IPS-11a (cell line): ENCODE measurements around the gene MSTO1.
"Not testable (repeated sequence)": the region's sequence is repeated elsewhere in the genome, so short reads cannot be mapped to it uniquely, and the experiment has no call there.

Experiments used
- H3K4me3 ChIP-seq: one replicate; pipeline ENCODE4 v1.5.1; 2013; ENCODE audit warnings: low read depth, low read length, control low read depth

Gene MSTO1

DNA sequence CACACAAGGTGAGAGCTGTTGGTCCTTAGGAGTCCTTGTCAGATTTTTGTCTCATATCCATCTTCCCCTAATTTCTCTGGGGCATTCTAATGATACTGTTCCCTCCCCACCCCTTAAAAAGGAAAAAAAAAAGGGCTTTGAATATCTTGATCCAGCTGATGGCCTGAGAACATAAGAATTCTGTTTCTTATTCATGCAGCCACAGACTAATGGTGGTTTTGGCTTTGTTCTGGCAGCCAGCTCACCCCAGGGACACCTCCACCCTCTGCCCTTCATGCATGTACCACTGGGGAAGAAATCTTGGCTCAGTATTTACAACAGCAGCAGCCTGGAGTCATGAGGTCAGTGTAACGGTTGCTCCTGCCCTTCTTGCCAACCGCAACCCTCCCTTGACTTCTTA lies 3.2 kb downstream of the MSTO1 start:
- H3K4me3 ChIP-seq, result not testable (repeated sequence)

GRCh38 chr1:155622191-155622590 lies 12.2 kb downstream of the MSTO1 start:
- H3K4me3 ChIP-seq, result no peak overlapping the region

DNA sequence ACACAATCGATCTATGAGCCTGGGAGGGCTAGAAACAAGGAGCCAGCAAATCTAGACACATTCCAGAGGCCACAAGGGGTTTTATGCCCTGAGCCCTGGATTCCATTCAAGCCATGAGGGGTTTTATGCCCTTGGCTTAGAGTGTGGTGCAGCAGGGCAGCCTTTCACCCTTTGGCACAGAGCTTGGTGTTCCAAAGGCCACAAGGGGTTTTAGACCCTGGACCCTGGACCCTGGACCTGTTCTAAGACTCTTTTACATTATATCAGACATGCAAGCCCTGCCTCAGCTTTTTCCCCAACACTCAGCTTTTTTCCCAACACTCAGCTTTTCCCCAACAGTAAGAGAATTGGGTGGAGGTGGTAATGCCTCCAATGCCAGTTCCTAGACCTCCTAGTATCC lies 13.3 kb downstream of the MSTO1 start:
- H3K4me3 ChIP-seq, result no peak overlapping the region

DNA sequence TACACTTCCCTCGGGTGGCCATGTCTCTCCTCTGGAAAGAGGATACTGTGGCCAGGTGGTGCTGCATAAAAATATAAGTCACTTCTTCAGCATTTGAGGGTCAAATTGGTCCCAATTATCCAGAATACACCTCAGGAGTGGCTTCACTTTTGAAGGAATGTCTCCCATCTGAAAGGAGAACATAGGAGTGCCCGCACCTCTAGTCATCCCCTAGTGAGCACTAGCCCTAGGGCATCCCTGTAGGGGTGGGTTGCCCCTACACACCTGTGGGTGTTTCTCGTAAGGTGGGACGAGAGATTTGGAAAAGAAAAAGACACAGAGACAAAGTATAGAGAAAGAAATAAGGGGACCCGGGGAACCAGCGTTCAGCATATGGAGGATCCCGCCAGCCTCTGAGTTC lies 16.4 kb downstream of the MSTO1 start:
- H3K4me3 ChIP-seq, result not testable (repeated sequence)

- H3K4me3 ChIP-seq, result no peak overlapping the region
Observed at GRCh38 chr1:155636397-155637153, 26.6 kb downstream of the MSTO1 start.

- no peak overlapping the region for H3K4me3 ChIP-seq
Observed at GRCh38 chr1:155640367-155640766, 30.3 kb downstream of the MSTO1 start.

- H3K4me3 ChIP-seq, result not testable (repeated sequence)
Observed at GRCh38 chr1:155642559-155643180, 32.7 kb downstream of the MSTO1 start.

- H3K4me3 ChIP-seq, result no peak overlapping the region
Observed at GRCh38 chr1:155643230-155643629, 33.2 kb downstream of the MSTO1 start.

GRCh38 chr1:155645034-155645598 lies 35.1 kb downstream of the MSTO1 start:
- H3K4me3 ChIP-seq, result no peak overlapping the region

- H3K4me3 ChIP-seq, result no peak overlapping the region
Observed at GRCh38 chr1:155645648-155646047, 35.6 kb downstream of the MSTO1 start.

DNA sequence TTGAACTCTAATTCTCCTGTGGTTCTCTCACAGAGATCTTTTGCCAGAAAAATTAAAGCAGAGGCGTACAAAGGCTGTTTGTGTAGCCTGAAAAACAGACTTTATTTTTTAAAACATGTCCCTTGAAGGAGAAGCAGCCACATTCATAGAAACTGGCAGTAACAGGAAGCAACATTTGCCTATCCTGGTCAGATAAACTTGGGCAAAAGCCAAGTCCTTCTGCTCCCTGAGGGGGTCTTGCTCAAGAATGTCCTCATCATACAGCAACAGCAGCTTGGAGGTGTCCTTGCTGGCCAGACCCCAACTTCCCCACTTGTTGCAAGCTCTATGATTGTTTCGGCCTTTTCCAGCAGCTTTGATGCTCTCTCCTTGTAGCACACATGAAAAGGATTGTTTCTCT lies 36.3 kb downstream of the MSTO1 start:
- H3K4me3 ChIP-seq, result no peak overlapping the region

DNA sequence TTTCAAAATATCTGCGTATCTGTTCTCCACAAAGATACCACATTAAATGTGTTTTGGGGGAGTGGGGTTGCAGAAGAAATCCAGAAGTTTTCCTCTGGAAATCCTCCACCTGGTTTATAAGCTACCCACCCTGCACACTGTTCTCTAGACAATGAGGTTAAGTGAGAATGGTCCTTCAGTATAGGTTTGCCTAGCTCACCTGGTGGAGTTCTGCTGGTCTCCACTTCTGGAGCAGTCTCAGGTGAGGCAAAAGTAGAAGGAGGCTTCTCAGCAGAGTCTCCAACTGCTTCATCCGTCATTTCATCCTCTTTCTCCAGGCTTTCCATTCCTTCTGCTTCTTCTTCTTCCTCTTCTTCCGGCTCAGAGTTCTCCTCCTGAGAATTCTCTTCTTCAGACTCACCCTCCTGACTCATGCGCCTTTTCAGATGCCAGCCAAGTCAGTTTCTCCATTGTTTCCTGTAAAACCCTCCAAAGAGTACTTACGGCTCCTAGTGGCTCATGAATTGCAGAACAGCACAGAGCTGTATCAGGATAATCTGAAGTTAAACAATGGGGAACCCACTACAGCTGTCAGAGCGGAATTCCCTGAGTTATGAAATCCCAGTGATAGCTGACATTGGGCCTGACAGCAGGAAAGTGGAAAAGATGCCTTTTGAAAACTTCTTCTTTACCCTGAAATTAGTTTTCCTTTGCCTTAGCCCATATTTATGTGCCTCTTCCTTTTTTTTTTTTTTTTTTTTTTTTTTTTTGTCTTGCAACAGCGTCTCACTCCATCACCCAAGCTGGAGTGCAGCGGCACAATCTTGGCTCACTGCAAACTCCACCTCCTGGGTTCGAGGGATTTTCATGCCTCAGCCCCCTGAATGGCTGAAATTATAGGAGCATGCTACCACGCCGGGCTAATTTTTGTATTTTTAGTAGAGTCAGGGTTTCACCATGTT lies 38.5 kb downstream of the MSTO1 start:
- H3K4me3 ChIP-seq, result no peak overlapping the region

GRCh38 chr1:155649676-155650075 lies 39.7 kb downstream of the MSTO1 start:
- H3K4me3 ChIP-seq, result no peak overlapping the region

GRCh38 chr1:155650231-155650757 lies 40.3 kb downstream of the MSTO1 start:
- H3K4me3 ChIP-seq, result no peak overlapping the region

GRCh38 chr1:155651861-155652661 lies 42.0 kb downstream of the MSTO1 start:
- no peak overlapping the region for H3K4me3 ChIP-seq

GRCh38 chr1:155652951-155653350 lies 42.9 kb downstream of the MSTO1 start:
- H3K4me3 ChIP-seq, result no peak overlapping the region

GRCh38 chr1:155657463-155657862 lies 47.4 kb downstream of the MSTO1 start:
- no peak overlapping the region for H3K4me3 ChIP-seq

DNA sequence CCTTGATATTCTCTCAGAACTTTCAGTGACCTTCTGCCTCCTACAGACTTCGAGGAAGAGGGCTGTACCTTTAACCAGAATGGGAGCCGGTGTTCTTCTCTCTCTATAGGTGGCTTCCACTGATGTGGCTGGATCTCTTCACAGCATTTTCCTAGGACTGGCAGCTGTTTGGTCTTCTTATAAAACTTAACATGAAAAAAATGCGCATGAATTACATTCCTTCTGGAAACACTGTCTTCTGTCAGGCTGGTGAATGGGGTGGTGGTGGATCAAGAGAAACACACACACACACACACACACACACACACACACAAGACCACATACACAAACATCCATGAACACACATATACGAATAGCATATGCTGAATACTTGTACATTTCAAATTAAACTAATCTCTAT lies 51.2 kb downstream of the MSTO1 start:
- not testable (repeated sequence) for H3K4me3 ChIP-seq
